Measurements from ENCODE around the gene CRACDL.

DNA sequence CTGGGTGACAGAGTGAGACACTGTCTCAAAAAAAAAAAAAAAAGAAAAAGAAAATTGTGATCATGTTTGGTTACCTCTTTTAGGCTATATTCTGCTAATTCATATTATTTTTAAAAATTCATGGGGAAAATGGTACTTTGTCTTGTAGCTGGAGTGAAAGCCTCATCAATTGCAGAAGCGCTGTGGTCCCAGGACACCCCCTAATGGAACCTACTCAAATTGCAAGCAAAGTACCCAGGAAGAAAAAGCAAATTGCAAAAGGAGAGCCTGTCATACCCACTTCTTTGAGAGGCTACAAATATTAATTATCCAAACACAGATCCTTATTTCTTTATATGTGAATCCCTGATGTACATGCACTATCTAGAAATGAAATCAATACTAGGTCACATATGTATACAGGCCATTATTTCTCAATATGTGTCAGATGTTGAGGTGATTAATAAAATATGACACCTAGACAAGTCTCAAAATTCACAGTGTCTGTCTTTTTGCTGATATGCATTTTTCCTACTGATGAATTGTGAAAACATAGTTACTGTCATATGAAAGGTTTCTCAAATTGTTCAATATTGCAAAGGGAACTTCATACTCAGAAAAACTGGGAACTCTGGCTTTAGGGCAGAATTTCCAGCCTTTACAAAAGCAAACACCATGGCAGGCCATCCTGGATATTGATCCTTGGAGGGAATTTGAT, 12.6 kb downstream of the CRACDL start:
- TF ChIP-seq, protein P1, sequence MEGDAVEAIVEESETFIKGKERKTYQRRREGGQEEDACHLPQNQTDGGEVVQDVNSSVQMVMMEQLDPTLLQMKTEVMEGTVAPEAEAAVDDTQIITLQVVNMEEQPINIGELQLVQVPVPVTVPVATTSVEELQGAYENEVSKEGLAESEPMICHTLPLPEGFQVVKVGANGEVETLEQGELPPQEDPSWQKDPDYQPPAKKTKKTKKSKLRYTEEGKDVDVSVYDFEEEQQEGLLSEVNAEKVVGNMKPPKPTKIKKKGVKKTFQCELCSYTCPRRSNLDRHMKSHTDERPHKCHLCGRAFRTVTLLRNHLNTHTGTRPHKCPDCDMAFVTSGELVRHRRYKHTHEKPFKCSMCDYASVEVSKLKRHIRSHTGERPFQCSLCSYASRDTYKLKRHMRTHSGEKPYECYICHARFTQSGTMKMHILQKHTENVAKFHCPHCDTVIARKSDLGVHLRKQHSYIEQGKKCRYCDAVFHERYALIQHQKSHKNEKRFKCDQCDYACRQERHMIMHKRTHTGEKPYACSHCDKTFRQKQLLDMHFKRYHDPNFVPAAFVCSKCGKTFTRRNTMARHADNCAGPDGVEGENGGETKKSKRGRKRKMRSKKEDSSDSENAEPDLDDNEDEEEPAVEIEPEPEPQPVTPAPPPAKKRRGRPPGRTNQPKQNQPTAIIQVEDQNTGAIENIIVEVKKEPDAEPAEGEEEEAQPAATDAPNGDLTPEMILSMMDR (optimal IDR thresholded peaks at IDR 0.05 in 1 of 3, IDR thresholded peaks at IDR 0.05 in 1 of 3, conservative IDR thresholded peaks at IDR 0.05 in 1 of 3; ENCODE audit: extremely low read depth in 1 of 3, insufficient read depth in 2 of 3, low read length in 3 of 3) = peak; percentile 22 to 39 (median 32)
- TF ChIP-seq EZH2 (IDR thresholded peaks at IDR 0.05; ENCODE audit: low read length) = no peak

Measured in keratinocyte (primary cell).